ENCODE measurements around the gene PDSS1.

Gene PDSS1

GRCh38 chr10:26700884-26701630, 3.6 kb downstream of the PDSS1 start:
- DNase-seq: no peak

DNA sequence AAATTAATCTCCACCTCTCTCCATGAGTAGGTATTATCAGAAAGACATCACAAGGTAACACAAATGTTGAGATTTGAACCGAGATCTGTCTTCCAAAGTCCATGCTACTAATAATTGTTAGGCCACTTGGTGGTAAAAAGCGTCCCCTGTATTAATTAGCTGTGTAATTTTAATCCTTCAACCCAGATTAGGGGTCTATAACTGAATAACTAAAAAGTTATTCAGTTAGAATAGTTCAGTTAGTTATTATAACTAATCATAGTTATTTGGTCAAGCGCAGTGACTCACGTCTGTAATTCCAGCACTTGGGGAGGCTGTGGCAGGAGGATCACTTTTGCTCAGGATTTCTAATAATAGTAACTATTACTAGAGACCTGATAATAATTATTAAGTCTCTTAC, 5.6 kb downstream of the PDSS1 start:
- no peak for DNase-seq

DNA sequence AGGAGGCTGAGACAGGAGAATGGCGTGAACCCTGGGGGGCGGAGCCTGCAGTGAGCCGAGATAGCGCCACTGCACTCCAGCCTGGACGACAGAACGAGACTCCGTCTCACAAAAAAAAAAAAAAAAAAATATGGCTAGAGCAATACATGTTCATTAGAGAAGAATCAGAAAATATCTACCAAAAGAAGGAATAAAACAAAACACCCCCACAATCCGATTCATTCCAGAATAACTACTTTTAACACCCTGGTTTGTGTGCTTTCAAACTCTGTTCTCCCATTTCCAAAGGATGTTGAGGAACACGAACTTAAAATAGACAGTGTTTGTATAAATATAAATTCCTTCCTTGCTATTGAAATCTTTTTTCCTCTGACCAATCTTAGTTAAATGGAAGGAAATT, 6.5 kb downstream of the PDSS1 start:
- DNase-seq: no peak

DNA sequence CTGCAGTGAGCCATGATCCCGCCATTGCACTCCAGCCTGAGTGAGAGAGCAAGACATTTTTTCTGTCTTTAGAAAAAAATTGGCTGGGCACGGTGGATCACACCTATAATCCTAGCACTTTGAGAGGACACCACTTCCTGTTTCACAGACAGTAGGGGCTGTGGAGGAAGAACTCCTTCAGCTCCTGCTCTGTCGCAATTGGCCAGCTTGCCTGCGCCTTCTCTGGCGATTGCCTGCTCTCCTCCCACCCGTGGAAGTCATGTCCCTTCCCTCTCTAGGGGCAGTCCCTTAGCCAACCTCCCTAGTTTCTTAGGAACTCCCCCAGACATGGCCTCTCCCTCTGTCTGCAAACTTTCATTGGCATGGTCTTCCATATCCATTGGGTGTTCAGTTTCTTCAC, 8.7 kb downstream of the PDSS1 start:
- no peak for DNase-seq

- no peak for DNase-seq
Observed at GRCh38 chr10:26706936-26707335, 9.4 kb downstream of the PDSS1 start.

- DNase-seq: no peak
Observed at GRCh38 chr10:26711324-26711723, 13.8 kb downstream of the PDSS1 start.

DNA sequence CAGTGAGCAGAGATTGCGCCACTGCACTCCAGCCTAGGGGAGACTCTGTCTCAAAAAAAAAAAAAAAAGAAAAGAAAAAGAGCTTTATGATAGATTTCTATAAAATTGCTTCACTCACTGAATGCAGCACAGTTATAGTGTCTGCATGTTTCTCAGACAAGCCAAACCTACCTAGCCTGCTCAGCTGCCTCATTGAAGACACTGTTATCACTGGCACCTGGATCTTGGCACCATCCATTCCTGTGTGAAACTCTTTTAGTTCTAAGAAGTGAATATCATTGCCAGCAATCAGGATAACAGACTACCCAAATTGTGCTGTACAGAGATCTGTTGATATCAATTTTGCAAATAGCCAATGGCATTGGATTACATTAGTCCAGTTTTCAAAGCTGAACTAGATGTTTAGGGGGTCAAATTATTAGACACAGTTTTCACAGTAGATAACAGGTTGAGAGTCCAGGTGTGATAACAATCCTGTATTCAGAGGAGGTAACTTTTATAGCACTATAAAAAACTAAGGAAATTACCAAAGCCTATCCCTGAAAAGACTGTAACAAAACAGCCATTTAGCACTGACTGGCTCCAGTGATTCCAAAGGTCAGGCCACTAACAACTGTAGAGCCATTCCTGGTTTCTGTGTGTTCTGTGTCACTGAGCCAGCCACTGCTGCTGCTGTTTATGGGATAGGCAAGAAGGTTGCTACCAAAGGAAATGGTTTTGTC, 17.1 kb downstream of the PDSS1 start:
- no peak for DNase-seq

GRCh38 chr10:26715137-26715487, 17.6 kb downstream of the PDSS1 start:
- DNase-seq: no peak

GRCh38 chr10:26717476-26717875, 20.0 kb downstream of the PDSS1 start:
- no peak for DNase-seq

GRCh38 chr10:26721561-26721960, 24.1 kb downstream of the PDSS1 start:
- no peak for DNase-seq

DNA sequence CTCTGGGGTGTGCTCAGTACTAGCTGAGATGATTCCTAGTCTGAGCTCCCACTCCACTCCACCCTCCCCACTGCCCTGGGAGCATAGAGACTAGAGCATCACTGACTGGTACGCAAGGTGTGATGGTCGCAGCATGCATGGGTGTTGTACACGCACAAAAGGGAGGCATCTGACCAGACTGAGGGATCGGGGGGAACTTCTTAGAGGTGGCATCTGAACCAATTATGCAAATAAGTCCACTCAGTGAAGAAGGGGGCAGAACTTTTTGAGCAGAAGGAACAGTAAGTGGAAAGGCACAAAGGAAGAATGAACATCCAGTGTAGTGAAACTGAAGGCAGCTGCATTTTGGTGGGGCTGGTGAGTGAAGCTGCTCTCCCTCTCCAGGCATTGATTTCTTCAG, 25.5 kb downstream of the PDSS1 start:
- no peak for DNase-seq

- peak; percentile 50 for DNase-seq
Observed at GRCh38 chr10:26725837-26726727, 28.6 kb downstream of the PDSS1 start.

DNA sequence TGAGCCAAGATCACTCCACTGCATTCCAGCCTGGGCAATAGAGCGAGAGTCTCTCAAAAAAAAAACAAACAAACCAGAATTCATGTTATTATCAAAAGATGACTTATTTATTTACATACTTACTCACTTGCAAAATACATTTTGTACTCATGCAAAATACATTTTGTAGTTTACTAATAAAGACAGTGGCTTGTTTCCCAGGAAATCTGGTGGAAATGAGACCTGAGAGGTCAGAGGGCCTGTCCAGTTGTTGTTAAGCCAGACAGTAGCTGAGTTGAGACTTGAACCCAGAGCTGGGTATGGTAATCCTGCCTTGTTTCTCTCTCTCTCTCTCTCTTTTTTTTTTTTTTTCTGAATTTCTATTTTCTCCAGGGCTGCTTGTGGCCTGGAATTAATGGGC, 29.5 kb downstream of the PDSS1 start:
- no peak for DNase-seq

- DNase-seq: no peak
Observed at GRCh38 chr10:26728957-26729356, 31.5 kb downstream of the PDSS1 start.

- DNase-seq: no peak
Observed at GRCh38 chr10:26729395-26729794, 31.9 kb downstream of the PDSS1 start.

GRCh38 chr10:26730552-26730951, 33.1 kb downstream of the PDSS1 start:
- DNase-seq: no peak

DNA sequence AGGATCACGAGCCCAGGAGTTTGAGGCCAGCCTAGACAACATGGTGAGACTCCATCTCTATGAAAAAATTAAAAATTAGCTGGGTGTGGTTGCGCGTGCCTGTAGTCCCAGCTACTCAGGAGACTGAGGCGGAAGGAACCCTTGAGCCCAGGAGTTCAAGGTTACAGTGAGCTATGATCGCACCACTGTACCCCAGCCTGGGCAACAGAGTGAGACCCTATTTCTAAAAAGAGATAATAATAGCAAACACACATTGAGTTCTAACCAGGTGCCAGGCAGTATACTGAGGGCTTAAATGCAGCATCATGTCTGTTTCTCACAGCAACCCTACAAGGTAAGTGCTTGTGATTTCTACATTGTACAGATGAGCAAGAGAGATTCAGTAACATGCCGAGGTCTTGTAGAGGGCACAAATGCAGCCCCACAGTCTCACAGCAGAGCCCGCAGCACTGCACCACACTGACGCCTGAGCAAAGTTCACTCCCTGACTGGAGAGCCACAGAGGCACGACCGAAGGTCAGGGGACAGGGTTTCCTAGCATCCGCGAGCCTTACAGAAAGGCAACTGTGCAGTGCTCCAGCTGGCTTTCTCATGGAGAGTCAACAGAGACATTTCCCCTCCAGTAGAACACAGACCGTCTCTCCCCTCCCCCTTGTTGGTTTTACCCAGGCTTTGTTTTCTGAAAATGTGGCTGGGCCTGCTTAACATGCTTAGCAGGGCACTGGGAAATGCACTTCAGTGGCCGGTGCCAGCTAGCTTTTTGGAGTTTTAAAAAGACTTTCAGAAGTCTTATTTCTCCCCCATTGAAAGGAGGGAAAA, 36.5 kb downstream of the PDSS1 start:
- DNase-seq: peak; percentile 33

- no peak for DNase-seq
Observed at GRCh38 chr10:26735435-26735834, 37.9 kb downstream of the PDSS1 start.

GRCh38 chr10:26737730-26738129, 40.2 kb downstream of the PDSS1 start:
- DNase-seq: peak; percentile 4

DNA sequence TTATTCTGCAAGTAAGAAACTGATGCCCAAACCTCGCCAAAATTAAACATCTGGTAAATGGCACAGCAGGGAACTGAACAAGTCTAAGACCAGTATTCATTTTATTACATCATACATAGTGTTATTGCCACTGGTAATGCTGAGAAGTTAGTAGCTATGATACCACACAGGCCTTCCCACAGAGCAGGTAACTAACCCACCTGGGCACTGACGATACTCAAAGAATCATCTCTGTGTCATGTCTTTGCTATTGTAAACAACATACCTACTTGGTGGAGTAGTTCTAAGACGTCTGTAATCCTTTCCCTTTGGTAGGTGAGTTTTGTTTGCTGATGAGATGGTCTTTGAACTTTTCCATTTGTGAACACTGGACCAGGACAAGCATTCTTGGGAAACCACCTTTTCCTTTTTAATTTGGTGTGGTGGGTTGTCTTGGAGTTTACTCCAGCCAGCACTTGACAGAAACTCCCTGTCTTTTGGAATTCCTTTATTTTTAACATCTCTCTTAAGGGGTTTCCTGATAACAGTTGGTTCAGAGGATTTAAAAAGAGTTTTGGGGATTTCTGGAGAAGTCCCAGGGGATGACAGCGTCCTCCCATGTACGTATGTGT, 40.9 kb downstream of the PDSS1 start:
- DNase-seq: peak; percentile 22

DNA sequence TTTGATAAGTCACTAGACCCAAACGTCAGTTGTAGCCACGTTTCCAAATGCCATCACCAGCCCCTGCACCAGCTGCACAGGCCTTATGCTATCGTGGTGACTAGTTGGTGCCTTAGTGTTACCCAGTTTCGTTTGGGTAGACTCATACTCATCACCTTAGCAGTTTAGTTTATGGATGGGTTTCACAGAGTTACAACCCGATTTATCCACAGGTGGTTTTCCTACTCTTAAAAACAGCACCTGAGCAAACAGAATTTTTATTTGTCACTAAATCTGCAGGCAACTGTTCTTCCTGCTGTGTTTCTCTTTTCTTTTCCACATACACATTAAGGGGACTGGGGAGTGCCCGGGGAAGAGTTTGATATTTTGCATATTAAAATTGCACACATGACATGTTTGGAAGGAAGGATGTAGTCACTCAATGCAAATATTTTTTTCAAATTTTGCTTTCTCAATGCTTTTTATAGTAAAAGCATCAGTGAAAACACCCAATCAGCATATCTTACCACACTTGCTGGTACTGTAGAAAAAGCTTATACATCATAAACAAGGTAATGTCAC, 41.6 kb downstream of the PDSS1 start:
- peak; percentile 74 for DNase-seq

DNA sequence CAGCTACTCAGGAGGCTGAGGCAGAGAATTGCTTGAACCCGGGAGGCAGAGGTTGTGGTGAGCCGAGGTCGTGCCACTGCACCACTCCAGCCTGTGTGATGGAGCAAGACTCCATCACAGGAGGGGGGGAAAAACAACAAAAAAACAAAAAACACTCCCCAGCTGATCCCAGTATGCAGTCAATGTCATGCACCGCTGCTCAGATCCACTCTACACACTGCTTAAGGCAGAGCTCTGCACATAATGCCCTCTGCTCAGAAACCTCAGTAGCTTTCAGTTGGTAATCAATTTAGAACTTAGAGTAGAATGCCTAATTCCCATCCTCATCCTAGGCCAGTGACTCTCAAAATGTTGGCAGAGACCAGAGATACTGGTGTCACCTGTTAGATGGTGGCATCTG, 43.9 kb downstream of the PDSS1 start:
- DNase-seq: no peak

Measured in NCI-H146 (cell line).